Left lobe of liver (tissue), 2 donors: ENCODE measurements around the gene B3GAT3. TPM values are rescaled to one million over a fixed set of nuclear protein-coding genes. Genes with fewer than 3 reads are reported as not detected.
"Not testable (repeated sequence)": the region's sequence is repeated elsewhere in the genome, so short reads cannot be mapped to it uniquely, and the experiment has no call there.

Experiments used
- ATAC-seq: fragments of 200-7000 bp; cut with Tn5 transposase; one replicate; pipeline ENCODE4 v1.9.1; 2020; ENCODE audit warnings: mild to moderate bottlenecking, moderate library complexity
- DNase-seq: peaks from one replicate; pipeline ENCODE4 v3.0.0-alpha.2; 2020; ENCODE audit warnings: low spot score
- total RNA-seq: library from RNA; stranded (reverse); gene quantifications from one replicate; pipeline ENCODE4 v1.2.1, GENCODE V29; 2021
- donor health status: DM: no; HTN: no; CAD: no; lungs with moderate emphysema.
- donor health status: DM: no; HTN: yes; CAD: no.

The B3GAT3 gene
- total RNA-seq, 1 donor from 2014 or later, result 16.8 TPM

GRCh38 chr11:62581735-62582134, 40.1 kb downstream of the B3GAT3 start:
- not testable (repeated sequence) for DNase-seq, ATAC-seq

- ATAC-seq (peak; percentile 72), DNase-seq (no peak)
Measured at GRCh38 chr11:62580959-62581715, 40.6 kb downstream of the B3GAT3 start.

GRCh38 chr11:62579252-62579651, 42.5 kb downstream of the B3GAT3 start:
- no peak for DNase-seq

GRCh38 chr11:62578541-62578940, 43.2 kb downstream of the B3GAT3 start:
- no peak for DNase-seq
- ATAC-seq, result no peak

More at GRCh38 chr11:62579252-62579651, 42.5 kb downstream of the B3GAT3 start:
- no peak for ATAC-seq

GRCh38 chr11:62577046-62577714, 44.6 kb downstream of the B3GAT3 start:
- DNase-seq (no peak), ATAC-seq (no peak)

- ATAC-seq (no peak), DNase-seq (no peak)
Measured at GRCh38 chr11:62575837-62576236, 45.9 kb downstream of the B3GAT3 start.

- DNase-seq (peak; percentile 61), ATAC-seq (peak; percentile 2)
Measured at GRCh38 chr11:62575156-62575555, 46.6 kb downstream of the B3GAT3 start.

- DNase-seq (peak; percentile 61), ATAC-seq (peak; percentile 31)
Measured at GRCh38 chr11:62574363-62575071, 47.3 kb downstream of the B3GAT3 start.

- DNase-seq (peak; percentile 99), ATAC-seq (peak; percentile 90)
Measured at GRCh38 chr11:62573592-62574362, 48.0 kb downstream of the B3GAT3 start, which contains the start of gene EEF1G. Gene EEF1G, minus strand, starts transcription at chr11:62573891. Its CDS starts 49 bp downstream, at chr11:62573842.

GRCh38 chr11:62573006-62573591, 48.7 kb downstream of the B3GAT3 start:
- ATAC-seq (peak; percentile 2), DNase-seq (no peak)

GRCh38 chr11:62572431-62572830, 49.4 kb downstream of the B3GAT3 start:
- ATAC-seq (no peak), DNase-seq (no peak)

- not testable (repeated sequence) for ATAC-seq, DNase-seq
Measured at GRCh38 chr11:62571493-62571892, 50.3 kb downstream of the B3GAT3 start.

- DNase-seq, result not testable (repeated sequence)
Measured at GRCh38 chr11:62570903-62571302, 50.9 kb downstream of the B3GAT3 start.

GRCh38 chr11:62569611-62570010, 52.2 kb downstream of the B3GAT3 start:
- no peak for DNase-seq
- ATAC-seq, result no peak

More at GRCh38 chr11:62570903-62571302, 50.9 kb downstream of the B3GAT3 start:
- not testable (repeated sequence) for ATAC-seq

GRCh38 chr11:62567018-62567633, 54.7 kb downstream of the B3GAT3 start:
- no peak for DNase-seq
- ATAC-seq, result peak; percentile 35

- no peak for DNase-seq
- peak; percentile 15 for ATAC-seq
Measured at GRCh38 chr11:62566247-62566646, 55.5 kb downstream of the B3GAT3 start.
